Cardiac septum (tissue), 1 donor: ENCODE measurements around the gene MRPL1. TPM values are rescaled to one million over a fixed set of nuclear protein-coding genes. Genes with fewer than 3 reads are reported as not detected.
"Not testable (repeated sequence)": the region's sequence is repeated elsewhere in the genome, so short reads cannot be mapped to it uniquely, and the experiment has no call there.

Experiments used
- DNase-seq: peaks from one replicate; pipeline ENCODE4 v3.0.0-alpha.2; 2020; ENCODE audit warnings: low spot score
- intact Hi-C: fragments of 100-400 bp; cut with DNase I; formaldehyde crosslinking; loops from one replicate; pipeline ENCODE4 v1.14.0; 2022
- total RNA-seq: library from RNA; stranded (reverse); fragmentation: NEBNext Ultra II Directional; extraction: Animal tissue kit (Norgen Biotek cat#: 25700); gene quantifications from one replicate; pipeline ENCODE4 v1.2.1, GENCODE V29; 2021
- donor health status: DM: no; HTN: no; CAD: no.

MRPL1 gene
- total RNA-seq, 1 donor from 2014 or later, result 29.0 TPM

- intact Hi-C loops, result loop anchor here (5.0 kb wide), 1 partner anchor 558 kb away; no protein-coding TSS in a partner anchor
- no peak for DNase-seq
These were observed 92.1 kb downstream of the MRPL1 start for GRCh38 chr4:77954690-77955089.

GRCh38 chr4:77956917-77957316, 94.3 kb downstream of the MRPL1 start:
- no peak for DNase-seq
- intact Hi-C loops, result loop anchor here (5.0 kb wide), 1 partner anchor 555 kb away; no protein-coding TSS in a partner anchor

- intact Hi-C loops, result loop anchor here (5.0 kb wide), 1 partner anchor 553 kb away; no protein-coding TSS in a partner anchor
- DNase-seq, result no peak
These were observed 96.3 kb downstream of the MRPL1 start for GRCh38 chr4:77958897-77959296.

GRCh38 chr4:77959566-77960338, 97.1 kb downstream of the MRPL1 start:
- intact Hi-C loops, result loop anchor here (5.0 to 10.0 kb wide), 2 partner anchors 335 to 553 kb away; no protein-coding TSS in a partner anchor
- no peak for DNase-seq

- DNase-seq, result no peak
- intact Hi-C loops, result loop anchor here (10.0 kb wide), 1 partner anchor 334 kb away; no protein-coding TSS in a partner anchor
These were observed 97.7 kb downstream of the MRPL1 start for GRCh38 chr4:77960367-77960766.

- intact Hi-C loops, result loop anchor here (10.0 kb wide), 1 partner anchor 332 kb away; no protein-coding TSS in a partner anchor
These were observed 100.4 kb downstream of the MRPL1 start for GRCh38 chr4:77963004-77963403.

GRCh38 chr4:77973657-77974056, 111.0 kb downstream of the MRPL1 start:
- intact Hi-C loops, DNase-seq: not testable (repeated sequence)

More at GRCh38 chr4:77963004-77963403, 100.4 kb downstream of the MRPL1 start:
- DNase-seq, result no peak

GRCh38 chr4:77982900-77983540, 120.4 kb downstream of the MRPL1 start:
- intact Hi-C loops, DNase-seq: not testable (repeated sequence)

- DNase-seq, intact Hi-C loops: not testable (repeated sequence)
These were observed 121.1 kb downstream of the MRPL1 start for GRCh38 chr4:77983612-77984311.

- intact Hi-C loops, result loop anchor here (5.0 kb wide), 1 partner anchor 527 kb away; no protein-coding TSS in a partner anchor
- no peak for DNase-seq
These were observed 127.3 kb downstream of the MRPL1 start for GRCh38 chr4:77989968-77990367.

- intact Hi-C loops, result loop anchor here (5.0 kb wide), 1 partner anchor 527 kb away; no protein-coding TSS in a partner anchor
- DNase-seq, result no peak
These were observed 127.8 kb downstream of the MRPL1 start for GRCh38 chr4:77990456-77990855.

- intact Hi-C loops, result loop anchor here (5.0 kb wide), 1 partner anchor 526 kb away; no protein-coding TSS in a partner anchor
These were observed 128.3 kb downstream of the MRPL1 start for GRCh38 chr4:77990904-77991358.

GRCh38 chr4:77992581-77992980, 130.0 kb downstream of the MRPL1 start:
- no peak for DNase-seq
- intact Hi-C loops, result loop anchor here (5.0 kb wide), 1 partner anchor 525 kb away; no protein-coding TSS in a partner anchor

More at GRCh38 chr4:77990904-77991358, 128.3 kb downstream of the MRPL1 start:
- no peak for DNase-seq

GRCh38 chr4:77994194-77994721, 131.6 kb downstream of the MRPL1 start:
- intact Hi-C loops, result loop anchor here (5.0 kb wide), 1 partner anchor 523 kb away; no protein-coding TSS in a partner anchor
- DNase-seq, result no peak

- no peak for DNase-seq
- intact Hi-C loops, result loop anchor here (5.0 kb wide), 1 partner anchor 61 kb away; the partner anchor contains the start of gene FRAS1
These were observed 133.4 kb downstream of the MRPL1 start for GRCh38 chr4:77996076-77996475.

- intact Hi-C loops, result no loop called here
- no peak for DNase-seq
These were observed 138.9 kb downstream of the MRPL1 start for GRCh38 chr4:78001531-78001930.

GRCh38 chr4:78002260-78002659, 139.6 kb downstream of the MRPL1 start:
- intact Hi-C loops, result no loop called here
- DNase-seq, result no peak
